Adrenal gland (tissue), 5 donors: ENCODE results near the gene ENTHD1.

Experiments used
- POLR2A ChIP-seq, 2 donors: fragments of 450-650 bp; IDR thresholded peaks; one replicate each; pipeline ENCODE4 v1.6.1; 2017; ENCODE audit warnings: antibody characterized with exemption in 2 of 2, mild to moderate bottlenecking in 2 of 2, moderate library complexity in 1 of 2
- TF ChIP-seq, protein P1 (sequence below), 6 experiments: fragments of 450-650 bp in 4 of 6; fragments of 200-600 bp in 2 of 6; sonication (generic) in 1 of 6; IDR thresholded peaks; 1 replicate in 5 of 6; 2 replicates in 1 of 6; pipeline versions ENCODE4 v1.5.1 to v1.8.0; 2016 to 2021; ENCODE audit warnings: antibody characterized with exemption in 6 of 6, mild to moderate bottlenecking in 2 of 6, moderate library complexity in 1 of 6
- donor health status: DM: no; HTN: no; CAD: no.

DNA sequence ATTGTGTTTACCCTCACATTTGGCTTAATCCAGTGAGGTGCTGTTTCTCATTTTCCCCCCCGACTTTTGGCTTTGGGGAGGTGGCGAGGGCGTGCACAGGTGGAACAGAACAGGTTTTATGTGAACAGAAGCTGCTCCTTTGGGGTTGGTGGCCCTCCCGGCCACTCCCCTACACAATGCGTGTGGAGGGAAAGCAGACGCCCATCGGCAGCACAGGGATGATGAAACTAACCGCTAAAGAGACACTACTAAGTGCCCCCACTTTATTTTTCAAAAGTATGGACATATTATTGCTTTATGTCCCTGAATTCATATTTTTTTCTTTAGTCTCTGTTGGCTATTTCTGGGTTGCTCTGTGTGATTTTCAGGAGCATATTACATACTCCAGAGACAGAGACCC lies 160.9 kb downstream of the ENTHD1 start:
- TF ChIP-seq, protein P1, sequence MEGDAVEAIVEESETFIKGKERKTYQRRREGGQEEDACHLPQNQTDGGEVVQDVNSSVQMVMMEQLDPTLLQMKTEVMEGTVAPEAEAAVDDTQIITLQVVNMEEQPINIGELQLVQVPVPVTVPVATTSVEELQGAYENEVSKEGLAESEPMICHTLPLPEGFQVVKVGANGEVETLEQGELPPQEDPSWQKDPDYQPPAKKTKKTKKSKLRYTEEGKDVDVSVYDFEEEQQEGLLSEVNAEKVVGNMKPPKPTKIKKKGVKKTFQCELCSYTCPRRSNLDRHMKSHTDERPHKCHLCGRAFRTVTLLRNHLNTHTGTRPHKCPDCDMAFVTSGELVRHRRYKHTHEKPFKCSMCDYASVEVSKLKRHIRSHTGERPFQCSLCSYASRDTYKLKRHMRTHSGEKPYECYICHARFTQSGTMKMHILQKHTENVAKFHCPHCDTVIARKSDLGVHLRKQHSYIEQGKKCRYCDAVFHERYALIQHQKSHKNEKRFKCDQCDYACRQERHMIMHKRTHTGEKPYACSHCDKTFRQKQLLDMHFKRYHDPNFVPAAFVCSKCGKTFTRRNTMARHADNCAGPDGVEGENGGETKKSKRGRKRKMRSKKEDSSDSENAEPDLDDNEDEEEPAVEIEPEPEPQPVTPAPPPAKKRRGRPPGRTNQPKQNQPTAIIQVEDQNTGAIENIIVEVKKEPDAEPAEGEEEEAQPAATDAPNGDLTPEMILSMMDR (IDR thresholded peaks at IDR 0.05): no peak
- TF ChIP-seq POLR2A (IDR thresholded peaks at IDR 0.05): no peak
